ENCODE measurements around the gene ABITRAM. TPM values are rescaled to one million over a fixed set of nuclear protein-coding genes. Genes with fewer than 3 reads are reported as not detected.

ABITRAM gene
- total RNA-seq, 4 donors from 2014 or later: 7.6 to 9.4 (median 9.1) TPM

Other genes starting within 250 kb of the ABITRAM start
- gene ACTL7B, start 78.4 kb upstream of the ABITRAM start, total RNA-seq: under 1 TPM in 1 of 4 donors, not detected in 3; 0.32 TPM
- not detected for gene ACTL7A, start 72.1 kb upstream of the ABITRAM start, total RNA-seq
- 10 to 100 TPM; 16.0 to 24.9 (median 18.7) TPM for gene ELP1, start 276 bp upstream of the ABITRAM start, total RNA-seq
- 10 to 100 TPM; 34.5 to 57.3 (median 46.5) TPM for gene CTNNAL1, start 79.1 kb downstream of the ABITRAM start, total RNA-seq
- 10 to 100 TPM; 64.8 to 91.5 (median 76.5) TPM for gene TMEM245, start 185.5 kb downstream of the ABITRAM start, total RNA-seq
- gene FRRS1L, start 232.8 kb downstream of the ABITRAM start, total RNA-seq: under 1 TPM in 3 of 4 donors, not detected in 1; 0.06 to 0.24 (median 0.16) TPM